Adipose tissue (tissue), 3 donors: ENCODE results near the gene RAD51AP2. TPM values are rescaled to one million over a fixed set of nuclear protein-coding genes. Genes with fewer than 3 reads are reported as not detected.
"Not testable (repeated sequence)": the region's sequence is repeated elsewhere in the genome, so short reads cannot be mapped to it uniquely, and the experiment has no call there.

Experiments used
- H3K27ac ChIP-seq: one replicate; pipeline ENCODE4 v1.5.1; 2013; ENCODE audit warnings: low read depth, low read length
- WGBS, 3 donors: extraction: QIAGEN DNeasy Blood & Tissue Kit; methylation state at CpG; one replicate each; pipeline ENCODE4 v1.1.7; 2013; 5-methylcytosine and 5-hydroxymethylcytosine counted together
- polyA plus RNA-seq, 3 donors: library from polyadenylated mRNA; stranded (reverse); fragments of 200-250 nt; gene quantifications; one replicate each; pipeline ENCODE4 v1.2.3, GENCODE V29; 2013
- donor health status: healthy with polysubstance abuse.
- donor health status: Bipolar disorder and iron deficiency.
- donor health status: healthy.

RAD51AP2 gene
- polyA plus RNA-seq, result not detected

GRCh38 chr2:17518212-17519154 lies at the start of gene RAD51AP2:
Gene RAD51AP2 (minus strand): TSS chr2:17518440. CDS start chr2:17518415, 25 bp downstream.
- 4 to 5% (median 5%) methylated on average over 37 to 38 of the region's 38 CpGs for whole genome bisulfite sequencing, 3 donors
- H3K27ac ChIP-seq, result no peak within 1 kb of the TSS

DNA sequence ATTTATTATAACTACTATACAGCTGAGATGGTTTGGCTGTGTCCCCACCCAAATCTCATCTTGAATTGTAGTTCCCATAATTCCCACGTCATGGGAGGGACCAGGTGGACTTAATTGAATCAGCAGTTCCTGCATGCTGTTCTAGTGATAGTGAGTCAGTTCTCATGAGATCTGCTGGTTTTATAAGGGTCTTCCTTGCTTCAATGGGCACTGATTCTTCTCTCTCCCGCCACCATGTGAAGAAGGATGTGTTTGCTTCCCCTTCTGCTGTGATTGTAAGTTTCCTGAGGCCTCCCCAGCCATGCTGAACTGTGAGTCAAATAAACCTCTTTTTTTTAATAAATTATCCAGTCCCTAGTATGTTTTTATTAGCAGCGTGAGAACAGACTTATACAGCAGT lies 47.5 kb upstream of the RAD51AP2 start:
- not testable (repeated sequence) for H3K27ac ChIP-seq
- WGBS, 3 donors, result 73 to 88% (median 84%) methylated on average over 3 of the region's 3 CpGs

DNA sequence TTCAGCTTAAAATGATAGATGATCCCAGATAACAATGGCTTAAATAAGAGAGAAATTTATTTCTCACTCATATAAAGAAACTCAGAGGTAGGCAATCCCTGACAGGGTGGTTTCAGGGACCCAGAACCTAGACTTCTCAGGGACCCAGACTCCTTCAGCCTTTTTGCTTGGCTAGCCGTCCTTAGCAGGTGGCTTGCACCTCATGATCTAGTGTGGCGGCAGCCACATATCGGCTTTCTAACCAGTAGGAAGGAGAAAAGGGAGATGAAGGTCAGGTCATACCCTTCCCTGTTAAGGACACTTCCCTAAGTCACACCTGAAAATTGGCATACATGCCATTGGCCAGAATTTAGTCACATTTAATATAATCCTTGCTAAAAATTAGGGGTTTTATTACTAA lies 40.6 kb upstream of the RAD51AP2 start:
- no peak overlapping the region for H3K27ac ChIP-seq

GRCh38 chr2:17558053-17558452 lies 39.8 kb upstream of the RAD51AP2 start:
- H3K27ac ChIP-seq, result no peak overlapping the region

More for the DNA sequence above, 40.6 kb upstream of the RAD51AP2 start:
- whole genome bisulfite sequencing, 3 donors, result 79 to 91% (median 85%) methylated on average over 3 of the region's 3 CpGs

GRCh38 chr2:17557596-17557995 lies 39.4 kb upstream of the RAD51AP2 start:
- 51 to 67% (median 65%) methylated on average over 5 of the region's 5 CpGs for WGBS, 3 donors
- H3K27ac ChIP-seq, result no peak overlapping the region

DNA sequence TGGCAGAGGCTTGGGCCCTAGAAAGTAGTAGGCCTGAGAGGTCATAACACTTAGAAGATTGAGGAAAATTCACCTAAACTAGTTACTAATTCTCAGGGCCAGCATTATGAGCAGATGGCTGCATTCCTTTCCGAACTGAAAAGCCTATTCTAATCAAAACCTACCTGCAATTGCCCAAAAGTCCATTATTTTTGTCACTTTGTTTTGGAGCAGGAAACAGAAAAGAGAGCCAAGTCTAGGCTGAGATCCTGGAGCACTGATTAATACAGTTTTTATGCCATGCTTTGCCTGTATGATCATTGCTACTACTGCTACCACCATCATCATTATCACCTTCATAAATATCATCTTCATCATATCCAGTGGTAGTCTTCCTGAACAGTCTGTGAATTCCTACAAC lies 36.9 kb upstream of the RAD51AP2 start:
- 55 to 84% (median 82%) methylated on average over 1 of the region's 1 CpG for WGBS, 3 donors

GRCh38 chr2:17550907-17551306 lies 32.7 kb upstream of the RAD51AP2 start:
- no peak overlapping the region for H3K27ac ChIP-seq
- 82 to 94% (median 89%) methylated on average over 2 of the region's 2 CpGs for WGBS, 3 donors

More for the DNA sequence above, 36.9 kb upstream of the RAD51AP2 start:
- no peak overlapping the region for H3K27ac ChIP-seq

GRCh38 chr2:17547737-17548136 lies 29.5 kb upstream of the RAD51AP2 start:
- WGBS, 3 donors, result 65 to 76% (median 69%) methylated on average over 5 of the region's 5 CpGs
- no peak overlapping the region for H3K27ac ChIP-seq

GRCh38 chr2:17547237-17547636 lies 29.0 kb upstream of the RAD51AP2 start:
- no peak overlapping the region for H3K27ac ChIP-seq
- whole genome bisulfite sequencing, 3 donors, result 71 to 85% (median 79%) methylated on average over 2 of the region's 2 CpGs

- WGBS, 3 donors, result 30 to 58% (median 57%) methylated on average over 5 of the region's 5 CpGs
Measured at GRCh38 chr2:17545680-17546613, 27.7 kb upstream of the RAD51AP2 start.

GRCh38 chr2:17544256-17544655 lies 26.0 kb upstream of the RAD51AP2 start:
- H3K27ac ChIP-seq, result no peak overlapping the region
- WGBS, 3 donors, result 79 to 94% (median 88%) methylated on average over 3 of the region's 3 CpGs

More at GRCh38 chr2:17545680-17546613, 27.7 kb upstream of the RAD51AP2 start:
- no peak overlapping the region for H3K27ac ChIP-seq

- H3K27ac ChIP-seq, result no peak overlapping the region
Measured at GRCh38 chr2:17543848-17544247, 25.6 kb upstream of the RAD51AP2 start.

DNA sequence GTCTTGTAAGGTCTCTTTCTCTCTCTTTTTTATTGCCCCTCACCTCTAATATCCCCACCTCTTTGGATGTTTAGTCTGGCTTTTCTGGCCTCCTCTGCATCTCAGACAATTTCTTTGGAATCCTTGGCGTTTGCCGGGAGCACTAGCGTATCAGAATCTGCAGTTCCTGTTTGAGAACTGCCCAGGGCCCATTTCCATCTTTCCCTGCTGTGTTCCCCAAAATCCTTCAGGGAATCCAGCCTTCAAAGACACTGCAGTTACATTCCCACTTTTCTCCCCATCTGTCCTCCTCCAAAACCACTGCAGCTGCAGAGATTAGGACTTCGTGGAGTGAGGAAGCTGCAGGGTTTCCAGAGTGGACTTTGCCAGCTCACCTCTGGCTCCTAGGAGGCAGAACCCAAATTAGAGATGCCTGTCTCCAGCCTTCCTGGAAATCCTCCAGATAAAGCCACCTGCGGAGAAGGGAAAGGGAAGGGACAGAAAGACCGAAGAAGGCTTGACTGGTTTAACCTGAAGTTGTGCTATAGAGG lies 25.0 kb upstream of the RAD51AP2 start:
- H3K27ac ChIP-seq, result no peak overlapping the region
- WGBS, 3 donors, result 56 to 57% (median 57%) methylated on average over 6 of the region's 6 CpGs

- H3K27ac ChIP-seq, result no peak overlapping the region
- WGBS, 3 donors, result 74 to 82% (median 80%) methylated on average over 2 of the region's 2 CpGs
Measured at GRCh38 chr2:17542471-17542870, 24.2 kb upstream of the RAD51AP2 start.

- H3K27ac ChIP-seq, result no peak overlapping the region
- WGBS, 3 donors, result 8 to 9% (median 8%) methylated on average over 12 of the region's 12 CpGs
Measured at GRCh38 chr2:17541531-17541950, 23.3 kb upstream of the RAD51AP2 start.

DNA sequence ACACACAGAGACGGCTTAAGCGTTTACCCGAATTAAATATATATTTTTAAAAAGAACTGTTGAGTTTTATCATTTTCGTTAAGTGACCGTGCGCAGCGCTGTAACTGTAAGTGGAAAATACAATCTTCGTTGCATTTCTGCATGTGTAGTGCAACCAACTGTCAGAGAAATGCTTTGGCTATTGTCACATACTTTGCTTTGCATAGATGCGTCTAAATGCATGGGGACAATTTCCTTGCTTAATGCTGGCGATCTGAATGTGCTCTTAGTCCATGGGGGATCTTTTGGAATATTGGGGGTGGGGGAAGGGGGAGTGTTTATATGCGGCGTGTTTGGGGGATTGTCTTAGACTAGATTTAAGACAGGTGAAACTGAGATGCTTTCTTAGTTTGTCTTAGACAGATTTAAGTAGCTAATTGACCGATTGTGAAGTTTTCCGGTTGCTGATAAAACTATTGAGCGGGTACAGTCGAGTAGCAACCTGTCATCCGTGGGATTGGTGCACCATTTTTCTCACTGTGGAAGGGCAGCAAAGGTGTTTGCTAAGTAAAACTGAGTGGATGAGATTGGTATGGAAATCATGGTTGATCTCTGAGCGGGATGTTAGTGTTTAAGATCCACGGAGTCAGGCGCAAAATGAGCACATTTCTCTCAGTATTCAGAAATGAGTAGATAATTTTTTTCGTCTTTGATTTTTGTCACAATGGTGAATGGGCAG lies 22.7 kb upstream of the RAD51AP2 start:
- H3K27ac ChIP-seq, result no peak overlapping the region

GRCh38 chr2:17540093-17540812 lies 22.0 kb upstream of the RAD51AP2 start, which contains the start of gene VSNL1:
Gene VSNL1 (plus strand): TSS chr2:17540696. CDS start chr2:17592075, 51,379 bp downstream.
- H3K27ac ChIP-seq, result no peak within 1 kb of the TSS
- WGBS, 3 donors, result 0 to 1% (median 1%) methylated on average over 43 of the region's 43 CpGs

More for the DNA sequence above, 22.7 kb upstream of the RAD51AP2 start:
- WGBS, 3 donors, result 2 to 4% (median 3%) methylated on average over 21 of the region's 21 CpGs
